Heart left ventricle (tissue), 16 donors: ENCODE results near the gene CST7. TPM values are rescaled to one million over a fixed set of nuclear protein-coding genes. Genes with fewer than 3 reads are reported as not detected.
A peak's percentile ranks its signal among the peaks of the same experiment; 100 is the strongest.

ENCODE experiments used
- ATAC-seq, 4 donors: fragments of 200-7000 bp; cut with Tn5 transposase; one replicate each; pipeline ENCODE4 v1.9.1; 2020 to 2022; ENCODE audit warnings: moderate library complexity in 4 of 4, mild to moderate bottlenecking in 3 of 4, moderate number of reproducible peaks in 1 of 4
- DNase-seq, 5 donors: peaks; one replicate each; pipeline ENCODE4 v3.0.0-alpha.2; 2020
- H3K27ac ChIP-seq, 12 donors: fragments of 200-600 bp; sonication (generic) in 4 of 12; one replicate each; pipeline versions ENCODE4 v1.5.0 to v1.8.0; 2016 to 2022; ENCODE audit warnings: mild to moderate bottlenecking in 2 of 12
- H3K27me3 ChIP-seq, 9 donors: fragments of 200-600 bp; sonication (generic) in 2 of 9; one replicate each; pipeline versions ENCODE4 v1.5.1 to v1.8.0; 2016 to 2022; ENCODE audit warnings: mild to moderate bottlenecking in 3 of 9
- H3K36me3 ChIP-seq, 9 donors: fragments of 200-600 bp; sonication (generic) in 2 of 9; one replicate each; pipeline versions ENCODE4 v1.5.0 to v1.8.0; 2018 to 2022; ENCODE audit warnings: mild to moderate bottlenecking in 2 of 9
- H3K4me1 ChIP-seq, 12 donors: fragments of 200-600 bp; sonication (generic) in 4 of 12; one replicate each; pipeline versions ENCODE4 v1.5.0 to v1.8.0; 2016 to 2022; ENCODE audit warnings: mild to moderate bottlenecking in 3 of 12
- H3K4me3 ChIP-seq, 12 donors: fragments of 200-600 bp; sonication (generic) in 4 of 12; one replicate each; pipeline versions ENCODE4 v1.5.0 to v1.8.0; 2017 to 2022; ENCODE audit warnings: mild to moderate bottlenecking in 9 of 12, moderate library complexity in 4 of 12
- H3K9me3 ChIP-seq, 12 donors: fragments of 200-600 bp; sonication (generic) in 4 of 12; one replicate each; pipeline versions ENCODE4 v1.5.0 to v1.8.0; 2016 to 2022; ENCODE audit warnings: mild to moderate bottlenecking in 1 of 12
- CTCF ChIP-seq, 12 donors: fragments of 200-600 bp; sonication (generic) in 4 of 12; IDR thresholded peaks; one replicate each; pipeline versions ENCODE4 v1.5.0 to v1.8.0; 2018 to 2022; ENCODE audit warnings: antibody characterized with exemption in 12 of 12, mild to moderate bottlenecking in 5 of 12
- POLR2A ChIP-seq, 2 donors: fragments of 450-650 bp; IDR thresholded peaks; one replicate each; pipeline ENCODE4 v1.6.1; 2017; ENCODE audit warnings: antibody characterized with exemption in 2 of 2, mild to moderate bottlenecking in 2 of 2, moderate library complexity in 2 of 2
- WGBS, 4 donors: extraction: QIAGEN DNeasy Blood & Tissue Kit in 2 of 4; methylation state at CpG; one replicate each; pipeline versions ENCODE4 v1.1.5 to v1.1.7; 2013 to 2018; 5-methylcytosine and 5-hydroxymethylcytosine counted together
- intact Hi-C, 10 donors: fragments of 100-400 bp; cut with DNase I; formaldehyde crosslinking; loops; one replicate each; pipeline versions ENCODE4 v1.11.1 to v1.14.2; 2022
- polyA plus RNA-seq, 2 donors: library from polyadenylated mRNA; stranded (reverse); fragments of 200-250 nt; gene quantifications; one replicate each; pipeline ENCODE4 v1.2.3, GENCODE V29; 2013
- total RNA-seq, 9 donors: library from RNA; depleted of rRNA in 2 of 9; stranded (reverse); fragments of >200 nt in 2 of 9; fragmentation: NEBNext Ultra II Directional in 3 of 9; extraction: Animal tissue kit (Norgen Biotek cat#: 25700) in 3 of 9; gene quantifications; one replicate each; pipeline versions ENCODE4 v1.1.0 to v1.2.4, GENCODE V29; 2016 to 2023
- donor health status: ischemic (EF 13 %, LVEDD 7.1; RV severe dilation, severe dysfunction).
- donor health status: healthy with polysubstance abuse.
- donor health status: DM: no; HTN: yes; CAD: no.
- donor health status: DM: no; HTN: no; CAD: no.
- donor health status: ischemic (EF 25% LVEDD 6.9; RV normal size, moderate dysfunction).
- donor health status: ischemic (EF 25% LVEDD 5.7; RV mildly dilated, moderate dysfunction).
- donor health status: healthy.
- donor health status: DM: yes; HTN: yes; CAD: no.
- donor health status: ischemic (EF 35%, LVEDD 5.7; RV mildly dilated, moderate dysfunction).
- donor health status: nonischemic (EF 11% LVEDD 7.7; RV severe dilation, severe dysfunction).
- donor health status: DM: yes; HTN: yes; CAD: no.
- donor health status: PGD.
- donor health status: ischemic (EF 29% LVEDD 5.4; RV normal size, mild dysfunction).
- donor health status: nonischemic (EF 23%, LVEDD 6.1; RV moderate dilation, normal function).

The CST7 gene
- total and polyA plus RNA-seq, 11 donors: 0.35 to 8.4 (median 1.4) TPM

GRCh38 chr20:24991897-24992486, 42.9 kb downstream of the CST7 start:
- intact Hi-C loops: loop anchor here in 8 of 10 donors (2.0 to 10.0 kb wide), 8 partner anchors 185 to 413 kb away; partner anchors contain the start of genes ENTPD6 (in 4 of the 8), PYGB (in 2 of the 8) and GINS1 (in 1 of the 8)
- no peak for TF ChIP-seq POLR2A (IDR thresholded peaks at IDR 0.05)
- no peak for TF ChIP-seq CTCF (IDR thresholded peaks at IDR 0.05)
- 0 to 1% (median 0%) methylated on average over 29 to 36 of the region's 36 CpGs for WGBS, 4 donors
- no peaks in the 10 kb centered on the region for H3K36me3 ChIP-seq
- peak overlapping the region; percentile 63 to 98 (median 78) for H3K4me3 ChIP-seq
- H3K4me1 ChIP-seq: peaks cover 0 to 60% (median 31%) of the 10 kb centered on the region in 12 donors
- no peaks in the 10 kb centered on the region for H3K9me3 ChIP-seq
- DNase-seq (peak in 1 of 5 donors; percentile 37), ATAC-seq (peak in 3 of 4 donors; percentile 0 to 19 (median 18))
- H3K27ac ChIP-seq: peak overlapping the region; percentile 81 to 99 (median 94)
- H3K27me3 ChIP-seq: no peaks in the 10 kb centered on the region

- peaks cover 0 to 60% (median 31%) of the 10 kb centered on the region in 12 donors for H3K4me1 ChIP-seq
Observed at GRCh38 chr20:24992487-24993205, 43.6 kb downstream of the CST7 start, which contains the start of gene APMAP. Gene APMAP (minus strand): TSS chr20:24992751. CDS start chr20:24992688, 63 bp downstream.

GRCh38 chr20:24993337-24994185, 44.5 kb downstream of the CST7 start:
- intact Hi-C loops: loop anchor here in 9 of 10 donors (1.0 to 10.0 kb wide), 17 partner anchors 39 to 411 kb away; partner anchors contain the start of genes ENTPD6 (in 4 of the 9), PYGB (in 3 of the 9) and GINS1 (in 1 of the 9)
- Histone ChIP-seq H3K4me3 (peak overlapping the region in 11 of 12 donors; percentile 63 to 98 (median 77)), H3K27ac (peak overlapping the region; percentile 81 to 99 (median 94)), H3K4me1 (peaks cover 0 to 69% (median 32%) of the 10 kb centered on the region in 12 donors), H3K27me3 (no peaks in the 10 kb centered on the region), H3K36me3 (no peaks in the 10 kb centered on the region), H3K9me3 (no peaks in the 10 kb centered on the region)
- WGBS, 4 donors: 34 to 42% (median 37%) methylated on average over 9 of the region's 9 CpGs
- TF ChIP-seq CTCF (IDR thresholded peaks at IDR 0.05) (peak in 11 of 12 donors; percentile 24 to 66 (median 48)), POLR2A (IDR thresholded peaks at IDR 0.05) (no peak)
- DNase-seq (peak in 1 of 5 donors; percentile 6), ATAC-seq (no peak)

More at GRCh38 chr20:24992487-24993205, 43.6 kb downstream of the CST7 start, which contains the start of gene APMAP:
- TF ChIP-seq CTCF (IDR thresholded peaks at IDR 0.05): peak in 1 of 12 donors; percentile 4
- TF ChIP-seq POLR2A (IDR thresholded peaks at IDR 0.05): peak; percentile 49 to 96
- 0 to 1% (median 0%) methylated on average over 44 to 69 of the region's 69 CpGs for WGBS, 4 donors
- H3K4me3 ChIP-seq: peak within 1 kb of the TSS; percentile 63 to 98 (median 78)
- H3K27me3 ChIP-seq: no peaks in the 10 kb centered on the region
- ATAC-seq (peak; percentile 89 to 97 (median 96)), DNase-seq (peak; percentile 96 to 98 (median 97))
- intact Hi-C loops: loop anchor here in 8 of 10 donors (1.0 to 10.0 kb wide), 9 partner anchors 185 to 412 kb away; partner anchors contain the start of genes ENTPD6 (in 4 of the 8), PYGB (in 3 of the 8) and GINS1 (in 1 of the 8)
- H3K36me3 ChIP-seq: no peaks in the 10 kb centered on the region
- peak within 1 kb of the TSS; percentile 81 to 99 (median 94) for H3K27ac ChIP-seq
- no peaks in the 10 kb centered on the region for H3K9me3 ChIP-seq
